Upper lobe of left lung (tissue), 6 donors: Measurements from ENCODE around the gene MS4A18. TPM values are rescaled to one million over a fixed set of nuclear protein-coding genes. Genes with fewer than 3 reads are reported as not detected.

ENCODE experiments used
- ATAC-seq, 2 donors: fragments of 200-7000 bp; cut with Tn5 transposase; one replicate each; pipeline ENCODE4 v1.9.1; 2022; ENCODE audit warnings: mild to moderate bottlenecking in 2 of 2, moderate library complexity in 2 of 2; ENCODE audit not compliant: low FRiP score in 2 of 2
- DNase-seq, 2 donors: peaks; one replicate each; pipeline ENCODE4 v3.0.0-alpha.2; 2019 to 2020
- H3K27ac ChIP-seq, 4 donors: fragments of 200-600 bp; sonication (generic); one replicate each; pipeline ENCODE4 v1.5.1; 2016 to 2019
- H3K27me3 ChIP-seq, 4 donors: fragments of 200-600 bp; sonication (generic); one replicate each; pipeline ENCODE4 v1.5.1; 2017 to 2019
- H3K36me3 ChIP-seq, 4 donors: fragments of 200-600 bp; sonication (generic); one replicate each; pipeline ENCODE4 v1.5.1; 2016 to 2019
- H3K4me1 ChIP-seq, 4 donors: fragments of 200-600 bp; sonication (generic); one replicate each; pipeline ENCODE4 v1.5.1; 2018 to 2019
- H3K4me3 ChIP-seq, 4 donors: fragments of 200-600 bp; sonication (generic); one replicate each; pipeline ENCODE4 v1.5.1; 2017 to 2019; ENCODE audit warnings: mild to moderate bottlenecking in 2 of 4, moderate library complexity in 1 of 4
- H3K9me3 ChIP-seq, 4 donors: fragments of 200-600 bp; sonication (generic); one replicate each; pipeline ENCODE4 v1.5.1; 2018 to 2019
- CTCF ChIP-seq, 6 experiments: fragments of 450-650 bp in 4 of 6; fragments of 200-600 bp in 2 of 6; sonication (generic) in 2 of 6; IDR thresholded peaks; one replicate each; pipeline ENCODE4 v1.5.1; 2016 to 2019; ENCODE audit warnings: antibody characterized with exemption in 6 of 6
- EP300 ChIP-seq, 4 donors: sonication (generic); formaldehyde crosslinking; IDR thresholded peaks; one replicate each; pipeline ENCODE4 v1.5.1; 2017; ENCODE audit warnings: antibody characterized with exemption in 4 of 4, control low read depth in 2 of 4
- POLR2A ChIP-seq, 4 donors: fragments of 450-650 bp; IDR thresholded peaks; one replicate each; pipeline ENCODE4 v1.5.1; 2016 to 2017; ENCODE audit warnings: antibody characterized with exemption in 4 of 4, mild to moderate bottlenecking in 2 of 4
- POLR2AphosphoS5 ChIP-seq, 2 donors: sonication (generic); formaldehyde crosslinking; IDR thresholded peaks; one replicate each; pipeline ENCODE4 v1.5.1; 2017; ENCODE audit warnings: antibody characterized with exemption in 2 of 2
- WGBS, 2 donors: methylation state at CpG; one replicate each; pipeline ENCODE4 v1.1.5; 2017 to 2018; 5-methylcytosine and 5-hydroxymethylcytosine counted together
- total RNA-seq, 6 donors: library from RNA; depleted of rRNA in 4 of 6; stranded (reverse); fragments of >200 nt in 4 of 6; gene quantifications; one replicate each; pipeline versions ENCODE4 v1.1.0 to v1.2.1, GENCODE V29; 2016 to 2021
- donor health status: DM: no; HTN: no; CAD: no; lungs with moderate emphysema.
- donor health status: DM: no; HTN: yes; CAD: no; lungs with severe emphysema.

The MS4A18 gene
- total RNA-seq, 6 donors from 2014 or later: not detected

GRCh38 chr11:60771146-60771545, 46.6 kb downstream of the MS4A18 start:
- Histone ChIP-seq H3K27ac (no peak overlapping the region), H3K27me3 (no peaks in the 10 kb centered on the region), H3K4me1 (peaks cover 6 to 15% (median 8%) of the 10 kb centered on the region in 4 donors), H3K4me3 (no peak overlapping the region), H3K36me3 (no peaks in the 10 kb centered on the region), H3K9me3 (no peaks in the 10 kb centered on the region)
- DNase-seq: no peak
- no peak for ATAC-seq
- 84% methylated on average over 4 of the region's 4 CpGs for WGBS, 2 donors
- TF ChIP-seq POLR2AphosphoS5 (IDR thresholded peaks at IDR 0.05) (no peak), POLR2A (IDR thresholded peaks at IDR 0.05) (no peak), CTCF (IDR thresholded peaks at IDR 0.05) (no peak), EP300 (IDR thresholded peaks at IDR 0.05) (no peak)

GRCh38 chr11:60771879-60772525, 47.5 kb downstream of the MS4A18 start:
- Histone ChIP-seq H3K36me3 (no peaks in the 10 kb centered on the region), H3K4me1 (peaks cover 6 to 17% (median 8%) of the 10 kb centered on the region in 4 donors), H3K4me3 (no peak overlapping the region), H3K9me3 (no peaks in the 10 kb centered on the region), H3K27ac (no peak overlapping the region), H3K27me3 (no peaks in the 10 kb centered on the region)
- ATAC-seq (no peak), DNase-seq (no peak)
- TF ChIP-seq CTCF (IDR thresholded peaks at IDR 0.05) (no peak), POLR2AphosphoS5 (IDR thresholded peaks at IDR 0.05) (no peak), EP300 (IDR thresholded peaks at IDR 0.05) (no peak), POLR2A (IDR thresholded peaks at IDR 0.05) (no peak)
- 84 to 85% methylated on average over 16 of the region's 16 CpGs for WGBS, 2 donors

- Histone ChIP-seq H3K4me3 (no peak overlapping the region), H3K27me3 (no peaks in the 10 kb centered on the region), H3K4me1 (peaks cover under 1 to 13% (median 6%) of the 10 kb centered on the region in 4 donors), H3K9me3 (no peaks in the 10 kb centered on the region), H3K36me3 (no peaks in the 10 kb centered on the region), H3K27ac (no peak overlapping the region)
- WGBS, 2 donors: 80 to 94% methylated on average over 1 to 8 of the region's 8 CpGs
- ATAC-seq (no peak), DNase-seq (no peak)
- TF ChIP-seq CTCF (IDR thresholded peaks at IDR 0.05): no peak
- no peak for TF ChIP-seq POLR2A (IDR thresholded peaks at IDR 0.05)
- no peak for TF ChIP-seq POLR2AphosphoS5 (IDR thresholded peaks at IDR 0.05)
Observed at GRCh38 chr11:60772666-60773065, 48.1 kb downstream of the MS4A18 start.

GRCh38 chr11:60774726-60775125, 50.2 kb downstream of the MS4A18 start:
- H3K4me1 ChIP-seq: peaks cover 0 to 13% (median 6%) of the 10 kb centered on the region in 4 donors
- H3K27ac ChIP-seq: no peak overlapping the region
- no peaks in the 10 kb centered on the region for H3K9me3 ChIP-seq
- ATAC-seq: no peak
- no peaks in the 10 kb centered on the region for H3K27me3 ChIP-seq
- 79 to 81% methylated on average over 13 of the region's 13 CpGs for WGBS, 2 donors
- no peaks in the 10 kb centered on the region for H3K36me3 ChIP-seq
- TF ChIP-seq POLR2AphosphoS5 (IDR thresholded peaks at IDR 0.05) (no peak), EP300 (IDR thresholded peaks at IDR 0.05) (no peak), CTCF (IDR thresholded peaks at IDR 0.05) (no peak), POLR2A (IDR thresholded peaks at IDR 0.05) (no peak)
- no peak for DNase-seq
- H3K4me3 ChIP-seq: no peak overlapping the region

- peak; percentile 91 to 92 for ATAC-seq
- no peak for TF ChIP-seq POLR2A (IDR thresholded peaks at IDR 0.05)
- peak; percentile 79 to 92 (median 86) for TF ChIP-seq CTCF (IDR thresholded peaks at IDR 0.05)
- H3K36me3 ChIP-seq: no peaks in the 10 kb centered on the region
- peaks cover 0 to 13% (median 6%) of the 10 kb centered on the region in 4 donors for H3K4me1 ChIP-seq
- no peak overlapping the region for H3K4me3 ChIP-seq
- H3K27ac ChIP-seq: peak overlapping the region in 1 of 4 donors; percentile 20
- H3K9me3 ChIP-seq: no peaks in the 10 kb centered on the region
- no peaks in the 10 kb centered on the region for H3K27me3 ChIP-seq
- peak in 1 of 2 donors; percentile 76 for DNase-seq
- 16% methylated on average over 14 to 15 of the region's 15 CpGs for WGBS, 2 donors
Observed at GRCh38 chr11:60775420-60775961, 51.0 kb downstream of the MS4A18 start.
